Cardiac muscle cell (in vitro differentiated cells and primary cell): ENCODE measurements around the gene CATSPERZ. TPM values are rescaled to one million over a fixed set of nuclear protein-coding genes. Genes with fewer than 3 reads are reported as not detected.
"Not testable (repeated sequence)": the region's sequence is repeated elsewhere in the genome, so short reads cannot be mapped to it uniquely, and the experiment has no call there.

Source experiments
- DNase-seq, 2 donors: peaks; one replicate each; pipeline versions ENCODE4 v3.0.0 to v3.0.0-alpha.2; 2010 to 2017; ENCODE audit warnings: low read depth in 1 of 2, low spot score in 1 of 2
- H3K27ac ChIP-seq: fragments of 200-600 bp; sonication (generic); 2 replicates; pipeline ENCODE4 v1.5.1; 2016
- H3K27me3 ChIP-seq: fragments of 200-600 bp; sonication (generic); 2 replicates; pipeline ENCODE4 v1.6.0; 2016; ENCODE audit warnings: control low read depth
- H3K36me3 ChIP-seq: fragments of 200-600 bp; sonication (generic); 2 replicates; pipeline ENCODE4 v1.5.1; 2016; ENCODE audit warnings: control low read depth
- H3K4me1 ChIP-seq: fragments of 200-600 bp; sonication (generic); 2 replicates; pipeline ENCODE4 v1.8.1; 2017; ENCODE audit warnings: low read depth, mild to moderate bottlenecking, mixed run types
- H3K4me3 ChIP-seq: fragments of 200-600 bp; sonication (generic); 2 replicates; pipeline ENCODE4 v1.5.1; 2016; ENCODE audit warnings: mild to moderate bottlenecking
- H3K9me3 ChIP-seq: fragments of 200-600 bp; sonication (generic); 2 replicates; pipeline ENCODE4 v1.5.1; 2017; ENCODE audit warnings: low read depth, mild to moderate bottlenecking, control low read depth
- polyA plus RNA-seq: library from polyadenylated mRNA; unstranded; fragments of >200 nt; fragmentation: Nextera tagmentation; extraction: Ambion mirVana; gene quantifications from 2 replicates; pipeline ENCODE4 v1.2.1, GENCODE V29; 2016
- total RNA-seq: library from RNA; depleted of rRNA; stranded (reverse); fragments of >200 nt; gene quantifications from 2 replicates; pipeline ENCODE4 v1.2.3, GENCODE V29; 2016
- TF ChIP-seq, protein P1 (sequence below): IDR thresholded peaks from 2 replicates; pipeline ENCODE4 v1.5.1; 2012; ENCODE audit warnings: low read depth, mild to moderate bottlenecking, low read length

Gene CATSPERZ
- total and polyA plus RNA-seq, 2 experiments from 2014 or later = 0.56 TPM; not detected in 1

DNA sequence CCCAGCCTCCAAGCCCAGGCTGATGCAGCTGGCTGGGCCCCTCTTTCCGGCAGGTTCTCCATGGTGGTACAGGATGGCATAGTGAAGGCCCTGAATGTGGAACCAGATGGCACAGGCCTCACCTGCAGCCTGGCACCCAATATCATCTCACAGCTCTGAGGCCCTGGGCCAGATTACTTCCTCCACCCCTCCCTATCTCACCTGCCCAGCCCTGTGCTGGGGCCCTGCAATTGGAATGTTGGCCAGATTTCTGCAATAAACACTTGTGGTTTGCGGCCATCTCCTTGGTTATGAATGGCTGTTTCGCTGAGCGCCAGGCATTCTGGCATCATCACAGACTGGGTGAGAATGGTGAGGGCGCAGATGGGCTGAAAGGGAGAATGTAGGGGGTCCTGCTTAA lies 21.4 kb downstream of the CATSPERZ start:
- H3K27ac ChIP-seq = no peak overlapping the region
- peaks cover 4% of the 10 kb centered on the region for H3K36me3 ChIP-seq

DNA sequence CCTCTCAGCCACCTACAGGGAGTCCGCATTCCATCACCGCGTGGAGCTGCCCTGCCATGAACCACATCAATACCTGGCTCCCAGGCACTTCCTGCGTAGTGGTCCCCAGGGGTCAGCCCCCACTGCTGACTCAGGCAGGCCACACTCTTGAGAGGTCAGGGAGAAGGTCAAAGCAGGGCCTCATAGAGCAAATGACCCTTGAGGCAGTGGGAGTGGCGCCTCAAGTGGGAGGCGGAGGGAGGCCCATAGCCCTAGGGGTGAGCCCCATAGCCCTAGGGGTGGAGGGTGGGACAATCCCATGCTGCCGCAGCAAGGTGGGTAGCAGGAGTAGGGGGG lies 22.7 kb downstream of the CATSPERZ start:
- peaks cover 4% of the 10 kb centered on the region for H3K36me3 ChIP-seq
- no peak overlapping the region for H3K27ac ChIP-seq
- TF ChIP-seq, protein P1, sequence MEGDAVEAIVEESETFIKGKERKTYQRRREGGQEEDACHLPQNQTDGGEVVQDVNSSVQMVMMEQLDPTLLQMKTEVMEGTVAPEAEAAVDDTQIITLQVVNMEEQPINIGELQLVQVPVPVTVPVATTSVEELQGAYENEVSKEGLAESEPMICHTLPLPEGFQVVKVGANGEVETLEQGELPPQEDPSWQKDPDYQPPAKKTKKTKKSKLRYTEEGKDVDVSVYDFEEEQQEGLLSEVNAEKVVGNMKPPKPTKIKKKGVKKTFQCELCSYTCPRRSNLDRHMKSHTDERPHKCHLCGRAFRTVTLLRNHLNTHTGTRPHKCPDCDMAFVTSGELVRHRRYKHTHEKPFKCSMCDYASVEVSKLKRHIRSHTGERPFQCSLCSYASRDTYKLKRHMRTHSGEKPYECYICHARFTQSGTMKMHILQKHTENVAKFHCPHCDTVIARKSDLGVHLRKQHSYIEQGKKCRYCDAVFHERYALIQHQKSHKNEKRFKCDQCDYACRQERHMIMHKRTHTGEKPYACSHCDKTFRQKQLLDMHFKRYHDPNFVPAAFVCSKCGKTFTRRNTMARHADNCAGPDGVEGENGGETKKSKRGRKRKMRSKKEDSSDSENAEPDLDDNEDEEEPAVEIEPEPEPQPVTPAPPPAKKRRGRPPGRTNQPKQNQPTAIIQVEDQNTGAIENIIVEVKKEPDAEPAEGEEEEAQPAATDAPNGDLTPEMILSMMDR = no peak
- H3K9me3 ChIP-seq = no peaks in the 10 kb centered on the region
- H3K27me3 ChIP-seq = no peaks in the 10 kb centered on the region
- no peak overlapping the region for H3K4me3 ChIP-seq
- peaks cover 6% of the 10 kb centered on the region for H3K4me1 ChIP-seq
- no peak for DNase-seq

More for the DNA sequence above, 21.4 kb downstream of the CATSPERZ start:
- no peak for DNase-seq
- Histone ChIP-seq H3K9me3 (no peaks in the 10 kb centered on the region), H3K4me3 (no peak overlapping the region), H3K4me1 (peaks cover 6% of the 10 kb centered on the region), H3K27me3 (no peaks in the 10 kb centered on the region)
- TF ChIP-seq, protein P1 = no peak

DNA sequence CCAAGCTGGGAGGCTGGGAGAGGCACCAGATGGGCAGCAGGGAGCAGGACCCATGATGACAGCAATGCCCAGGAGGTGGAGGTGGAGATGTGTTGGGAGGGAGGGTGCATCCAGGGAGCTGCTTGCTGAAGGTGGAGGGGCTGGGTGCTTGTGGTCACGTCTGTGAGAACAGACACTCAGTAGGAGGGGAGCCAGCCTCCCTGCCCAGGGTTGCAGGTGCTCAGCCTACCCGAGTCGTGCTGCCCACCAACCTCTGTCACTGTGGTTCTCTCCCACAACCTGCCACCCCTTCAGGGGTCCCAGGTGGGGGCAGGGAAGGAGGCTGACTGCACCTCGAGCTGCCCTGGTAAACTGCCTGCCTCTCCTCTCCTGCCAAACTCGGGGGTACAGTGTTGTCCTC lies 23.2 kb downstream of the CATSPERZ start:
- DNase-seq = no peak
- TF ChIP-seq, protein P1 = no peak
- Histone ChIP-seq H3K4me1 (peaks cover 6% of the 10 kb centered on the region), H3K9me3 (no peaks in the 10 kb centered on the region), H3K27me3 (no peaks in the 10 kb centered on the region), H3K4me3 (no peak overlapping the region), H3K36me3 (peaks cover 4% of the 10 kb centered on the region), H3K27ac (no peak overlapping the region)

DNA sequence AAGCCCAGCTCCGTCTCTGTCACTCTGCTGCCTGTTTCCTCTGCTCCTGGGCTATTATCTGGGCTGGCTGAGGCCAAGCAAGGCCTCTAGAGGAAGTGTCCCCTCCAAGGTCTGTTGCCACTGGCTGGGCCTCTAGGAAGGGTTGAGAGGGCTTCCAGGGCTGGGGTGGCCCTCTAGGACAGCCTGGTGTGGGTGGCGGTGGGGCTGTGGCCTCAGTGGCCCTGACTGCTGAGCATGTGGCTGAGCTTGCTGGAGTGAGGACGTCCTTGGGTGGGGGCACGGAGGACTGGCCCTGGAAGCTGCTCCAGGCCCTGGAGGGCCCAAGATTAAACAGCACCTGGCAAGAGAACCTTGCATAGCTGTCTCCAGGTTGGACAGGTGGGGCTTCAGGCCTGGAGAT lies 23.8 kb downstream of the CATSPERZ start:
- not testable (repeated sequence) for H3K27me3 ChIP-seq, H3K4me3 ChIP-seq, DNase-seq, H3K4me1 ChIP-seq, H3K9me3 ChIP-seq, H3K36me3 ChIP-seq
- peak overlapping the region; percentile 34 for H3K27ac ChIP-seq

DNA sequence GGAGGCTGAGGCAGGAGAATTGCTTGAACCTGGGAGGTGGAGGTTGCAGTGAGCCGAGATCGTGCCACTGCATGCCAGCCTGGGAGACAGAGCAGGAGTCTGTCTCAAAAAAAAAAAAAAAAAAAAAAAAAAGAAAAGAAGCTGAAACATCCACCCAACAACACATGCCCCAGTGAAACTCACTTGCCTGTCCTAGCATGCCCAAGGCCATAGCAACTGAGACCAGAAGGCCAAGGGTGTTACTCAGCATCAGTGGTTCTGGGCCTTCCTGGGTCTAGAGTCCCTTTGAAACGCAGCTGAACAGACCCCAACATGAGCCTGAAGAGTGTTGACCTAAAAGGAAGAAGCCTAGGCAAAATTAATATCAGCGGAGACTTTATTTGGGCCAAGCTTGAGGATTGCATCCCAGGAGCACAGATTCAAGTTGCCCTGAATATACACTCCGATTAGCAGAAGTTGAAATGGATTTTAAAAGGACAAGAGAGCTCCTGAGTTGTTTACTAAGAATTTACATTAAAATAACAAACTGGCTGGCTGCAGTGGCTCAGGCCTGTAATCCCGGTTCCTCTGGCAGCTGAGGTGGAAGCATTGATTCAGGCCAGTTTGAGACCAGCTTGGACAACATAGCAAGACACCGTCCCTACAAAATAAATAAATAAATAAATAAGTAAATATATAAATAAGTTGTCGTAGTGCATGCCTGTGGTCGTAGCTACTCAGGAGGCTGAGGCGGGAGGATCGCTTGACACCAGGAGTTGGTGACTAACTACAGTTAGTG lies 24.7 kb downstream of the CATSPERZ start:
- Histone ChIP-seq H3K4me3 (no peak overlapping the region), H3K36me3 (peaks cover 4% of the 10 kb centered on the region), H3K27me3 (no peaks in the 10 kb centered on the region), H3K27ac (no peak overlapping the region), H3K9me3 (no peaks in the 10 kb centered on the region), H3K4me1 (no peaks in the 10 kb centered on the region)
- TF ChIP-seq, protein P1 = no peak
- DNase-seq = no peak

DNA sequence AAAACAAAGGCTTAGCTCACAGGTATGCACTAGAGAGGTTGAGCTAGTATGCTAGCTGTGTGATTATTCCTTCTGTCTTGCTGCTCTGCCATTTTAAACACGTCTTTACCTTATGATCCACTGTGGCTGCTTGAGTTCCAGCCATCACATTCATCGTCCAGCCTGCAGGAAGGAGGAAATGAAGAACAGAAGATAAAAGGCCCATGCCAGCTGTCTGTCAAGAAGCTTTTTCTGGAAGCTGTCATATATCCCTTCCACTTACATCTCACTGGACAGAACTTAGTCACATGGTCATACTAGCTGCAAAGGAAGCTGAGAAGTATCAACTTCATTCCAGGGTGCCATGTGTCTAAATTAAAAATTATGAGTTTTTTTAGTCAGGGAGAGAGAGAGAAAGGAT lies 27.2 kb downstream of the CATSPERZ start:
- Histone ChIP-seq H3K36me3 (peaks cover 2% of the 10 kb centered on the region), H3K4me3 (no peak overlapping the region), H3K27ac (no peak overlapping the region), H3K27me3 (no peaks in the 10 kb centered on the region), H3K9me3 (no peaks in the 10 kb centered on the region), H3K4me1 (no peaks in the 10 kb centered on the region)
- no peak for DNase-seq
- TF ChIP-seq, protein P1 = no peak
